HEK293T (cell line): Measurements from ENCODE around the gene PPP6R2.

ENCODE experiments used
- BHLHE40 ChIP-seq: fragments of 450-650 bp; IDR thresholded peaks from 2 replicates; pipeline ENCODE4 v1.6.1; 2016; ENCODE audit warnings: mild to moderate bottlenecking, moderate library complexity, borderline replicate concordance
- FOXA1 ChIP-seq: fragments of 450-650 bp; IDR thresholded peaks from 2 replicates; pipeline ENCODE4 v1.6.1; 2016; ENCODE audit warnings: mild to moderate bottlenecking
- FOXM1 ChIP-seq: fragments of 450-650 bp; IDR thresholded peaks from 2 replicates; pipeline ENCODE4 v1.6.1; 2017; ENCODE audit warnings: mild to moderate bottlenecking, borderline replicate concordance
- HDGF ChIP-seq: fragments of 450-650 bp; IDR thresholded peaks from 2 replicates; pipeline ENCODE4 v1.6.1; 2017; ENCODE audit warnings: antibody characterized with exemption, borderline replicate concordance
- NFRKB ChIP-seq: fragments of 450-650 bp; IDR thresholded peaks from 2 replicates; pipeline ENCODE4 v1.6.1; 2016; ENCODE audit warnings: mild to moderate bottlenecking, moderate library complexity
- SP1 ChIP-seq: fragments of 450-650 bp; IDR thresholded peaks from 2 replicates; pipeline ENCODE4 v1.6.1; 2017
- ZNF384 ChIP-seq: fragments of 450-650 bp; IDR thresholded peaks from 2 replicates; pipeline ENCODE4 v1.6.1; 2016
- TF ChIP-seq, protein P1 (sequence below): fragments of 450-650 bp; IDR thresholded peaks from 2 replicates; pipeline ENCODE4 v1.6.1; 2016

DNA sequence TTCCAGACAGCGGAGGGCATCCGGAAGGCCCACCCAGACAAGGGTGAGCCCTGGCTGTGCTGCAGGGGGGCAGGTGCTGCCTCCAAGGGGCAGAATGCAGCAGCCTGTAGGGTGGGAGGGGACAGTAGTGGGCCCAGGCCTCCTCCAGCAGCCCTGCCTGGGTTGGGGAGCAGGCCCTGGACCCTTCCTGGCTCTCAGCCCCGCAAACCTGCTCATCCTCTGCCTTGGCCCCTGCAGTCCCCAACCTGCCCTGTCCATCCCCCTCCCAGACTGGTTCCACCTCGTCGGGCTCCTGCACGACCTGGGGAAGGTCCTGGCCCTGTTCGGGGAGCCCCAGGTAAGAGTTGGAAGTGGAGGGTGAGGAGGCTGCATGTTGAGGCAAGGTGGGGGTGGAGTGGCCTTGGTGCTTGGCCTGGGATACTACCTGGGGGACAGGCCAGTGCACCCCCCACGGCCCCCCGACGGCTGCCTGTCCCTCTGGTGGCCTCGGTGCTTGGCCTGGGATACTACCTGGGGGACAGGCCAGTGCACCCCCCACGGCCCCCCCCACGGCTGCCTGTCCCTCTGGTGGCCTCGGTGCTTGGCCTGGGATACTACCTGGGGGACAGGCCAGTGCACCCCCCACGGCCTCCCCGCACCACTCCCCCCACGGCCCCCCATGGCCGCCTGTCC lies 145.0 kb downstream of the PPP6R2 start:
- TF ChIP-seq, protein P1, sequence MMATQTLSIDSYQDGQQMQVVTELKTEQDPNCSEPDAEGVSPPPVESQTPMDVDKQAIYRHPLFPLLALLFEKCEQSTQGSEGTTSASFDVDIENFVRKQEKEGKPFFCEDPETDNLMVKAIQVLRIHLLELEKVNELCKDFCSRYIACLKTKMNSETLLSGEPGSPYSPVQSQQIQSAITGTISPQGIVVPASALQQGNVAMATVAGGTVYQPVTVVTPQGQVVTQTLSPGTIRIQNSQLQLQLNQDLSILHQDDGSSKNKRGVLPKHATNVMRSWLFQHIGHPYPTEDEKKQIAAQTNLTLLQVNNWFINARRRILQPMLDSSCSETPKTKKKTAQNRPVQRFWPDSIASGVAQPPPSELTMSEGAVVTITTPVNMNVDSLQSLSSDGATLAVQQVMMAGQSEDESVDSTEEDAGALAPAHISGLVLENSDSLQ = no peak
- TF ChIP-seq SP1 = no peak
- no peak for TF ChIP-seq NFRKB
- TF ChIP-seq ZNF384 = no peak
- no peak for TF ChIP-seq FOXA1
- TF ChIP-seq FOXM1 = no peak
- TF ChIP-seq HDGF = no peak
- no peak for TF ChIP-seq BHLHE40
